Kidney (tissue), 14 donors: ENCODE measurements around the gene CPT1C. TPM values are rescaled to one million over a fixed set of nuclear protein-coding genes. Genes with fewer than 3 reads are reported as not detected.

Source experiments
- DNase-seq, 5 donors: peaks; one replicate each; pipeline ENCODE4 v3.0.0-alpha.2; 2013 to 2020
- FAIRE-seq: peaks from 2 replicates; lab custom pipeline; 2012; peaks lifted over from hg19 to GRCh38; lab: Jason Lieb, UNC
- H3K27ac ChIP-seq, 2 donors: one replicate each; pipeline ENCODE4 v1.7.0; 2013; ENCODE audit warnings: low read depth in 2 of 2, low read length in 2 of 2, inconsistent platforms in 1 of 2
- H3K27me3 ChIP-seq: one replicate; pipeline ENCODE4 v1.7.1; 2013; ENCODE audit warnings: low read length, inconsistent platforms; ENCODE audit not compliant: control insufficient read depth, insufficient read depth
- H3K36me3 ChIP-seq, 3 donors: one replicate each; pipeline versions ENCODE4 v1.7.0 to v1.7.1; 2013; ENCODE audit warnings: low read length in 3 of 3, control low read depth in 1 of 3, inconsistent platforms in 1 of 3; ENCODE audit not compliant: insufficient read depth in 3 of 3, control insufficient read depth in 2 of 3
- H3K4me1 ChIP-seq, 3 donors: one replicate each; pipeline versions ENCODE4 v1.7.0 to v1.7.1; 2013; ENCODE audit warnings: low read length in 3 of 3, inconsistent platforms in 1 of 3, low read depth in 1 of 3; ENCODE audit not compliant: control insufficient read depth in 2 of 3, insufficient read depth in 2 of 3
- H3K4me3 ChIP-seq, 3 donors: one replicate each; pipeline versions ENCODE4 v1.7.0 to v1.8.1; 2013; ENCODE audit warnings: low read length in 3 of 3, control low read depth in 1 of 3, inconsistent platforms in 1 of 3
- H3K9ac ChIP-seq, 3 donors: one replicate each; pipeline versions ENCODE4 v1.7.0 to v1.7.1; 2013; ENCODE audit warnings: low read length in 3 of 3, control low read depth in 1 of 3, inconsistent platforms in 1 of 3
- H3K9me3 ChIP-seq, 3 donors: one replicate each; pipeline versions ENCODE4 v1.7.0 to v1.7.1; 2013; ENCODE audit warnings: low read length in 3 of 3, control low read depth in 1 of 3, inconsistent platforms in 1 of 3; ENCODE audit not compliant: control insufficient read depth in 2 of 3, insufficient read depth in 1 of 3
- intact Hi-C: fragments of 100-400 bp; cut with DNase I; formaldehyde crosslinking; loops from one replicate; pipeline ENCODE4 v1.11.1; 2022
- polyA plus RNA-seq: library from polyadenylated mRNA; stranded (reverse); fragments of 350-450 nt; fragmentation: Illumina TruSeq; extraction: RNeasy Lipid Tissue Mini Kit (QIAGEN cat#74804); gene quantifications from one replicate; pipeline ENCODE4 v1.2.3, GENCODE V29; 2014; ENCODE audit warnings: low read depth, low replicate concordance; ENCODE audit not compliant: insufficient read depth
- total RNA-seq: library from RNA; stranded (reverse); fragmentation: NEBNext Ultra II Directional; extraction: Animal tissue kit (Norgen Biotek cat#: 25700); gene quantifications from one replicate; pipeline ENCODE4 v1.2.1, GENCODE V29; 2021
- TF ChIP-seq, protein P1 (sequence below): IDR thresholded peaks from 3 replicates; pipeline ENCODE4 v1.5.1; 2012; ENCODE audit warnings: mild to moderate bottlenecking, moderate library complexity, borderline replicate concordance; ENCODE audit not compliant: insufficient read depth; ENCODE audit errors: extremely low read depth
- donor health status: control.
- donor health status: control.
- donor health status: control.
- donor health status: control.
- donor health status: control.
- donor health status: DM: yes; HTN: yes; CAD: no.
- donor health status: Normal renal cell carcinoma (clear cell type).

CPT1C gene
- total and polyA plus RNA-seq, 2 donors from 2014 or later, result 2.6 to 6.0 TPM

DNA sequence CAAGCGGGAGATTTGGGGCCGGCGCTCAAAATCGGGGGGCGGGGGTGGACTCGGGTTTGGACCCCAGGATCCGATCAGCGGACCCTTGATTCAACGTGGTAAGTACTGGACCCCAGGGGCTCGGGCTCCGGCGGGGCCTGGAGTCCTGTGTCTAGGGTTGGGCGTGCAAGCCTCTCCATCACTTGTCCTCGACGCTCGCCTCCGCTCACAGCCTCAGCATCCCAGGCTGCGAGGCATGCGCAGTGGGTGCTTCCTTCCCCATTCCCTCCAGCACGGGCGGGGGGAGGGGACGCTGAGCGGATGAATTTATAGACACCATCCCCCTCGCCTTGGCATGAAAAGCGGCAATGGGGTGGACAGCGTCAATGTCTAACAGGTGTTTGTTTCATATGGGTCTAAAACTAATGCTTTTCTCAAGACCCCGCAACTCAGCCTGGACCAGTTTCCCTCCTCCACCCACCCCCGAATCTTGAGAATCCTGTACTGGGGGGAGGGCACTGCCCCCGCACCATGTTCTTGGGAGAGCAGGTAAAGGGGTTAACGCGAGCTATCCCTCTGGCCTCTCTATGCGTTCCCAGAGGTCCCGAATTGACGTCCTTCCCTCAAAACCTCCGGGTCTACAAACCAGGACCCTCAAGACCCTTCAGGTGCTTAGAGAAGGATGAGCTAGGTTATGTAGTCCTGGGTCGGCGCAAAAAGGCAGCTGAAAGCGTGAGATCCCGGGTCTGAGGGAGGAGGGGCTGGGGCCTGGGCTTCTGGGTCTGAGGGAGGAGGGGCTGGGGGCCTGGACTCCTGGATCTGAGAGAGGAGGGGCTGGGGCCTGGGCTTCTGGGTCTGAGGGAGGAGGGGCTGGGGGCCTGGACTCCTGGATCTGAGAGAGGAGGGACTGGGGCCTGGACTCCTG, 579 bp downstream of the CPT1C start:
- H3K4me1 ChIP-seq, result peaks cover 0 to 17% (median 6%) of the 10 kb centered on the region in 3 donors
- no peak for FAIRE-seq
- no peaks in the 10 kb centered on the region for H3K27me3 ChIP-seq
- no peaks in the 10 kb centered on the region for H3K9me3 ChIP-seq
- H3K9ac ChIP-seq, result peak overlapping the region in 1 of 3 donors; percentile 13
- peak overlapping the region; percentile 40 to 62 (median 58) for H3K4me3 ChIP-seq
- H3K27ac ChIP-seq, result no peak overlapping the region
- intact Hi-C loops, result no loop called here
- TF ChIP-seq, protein P1, sequence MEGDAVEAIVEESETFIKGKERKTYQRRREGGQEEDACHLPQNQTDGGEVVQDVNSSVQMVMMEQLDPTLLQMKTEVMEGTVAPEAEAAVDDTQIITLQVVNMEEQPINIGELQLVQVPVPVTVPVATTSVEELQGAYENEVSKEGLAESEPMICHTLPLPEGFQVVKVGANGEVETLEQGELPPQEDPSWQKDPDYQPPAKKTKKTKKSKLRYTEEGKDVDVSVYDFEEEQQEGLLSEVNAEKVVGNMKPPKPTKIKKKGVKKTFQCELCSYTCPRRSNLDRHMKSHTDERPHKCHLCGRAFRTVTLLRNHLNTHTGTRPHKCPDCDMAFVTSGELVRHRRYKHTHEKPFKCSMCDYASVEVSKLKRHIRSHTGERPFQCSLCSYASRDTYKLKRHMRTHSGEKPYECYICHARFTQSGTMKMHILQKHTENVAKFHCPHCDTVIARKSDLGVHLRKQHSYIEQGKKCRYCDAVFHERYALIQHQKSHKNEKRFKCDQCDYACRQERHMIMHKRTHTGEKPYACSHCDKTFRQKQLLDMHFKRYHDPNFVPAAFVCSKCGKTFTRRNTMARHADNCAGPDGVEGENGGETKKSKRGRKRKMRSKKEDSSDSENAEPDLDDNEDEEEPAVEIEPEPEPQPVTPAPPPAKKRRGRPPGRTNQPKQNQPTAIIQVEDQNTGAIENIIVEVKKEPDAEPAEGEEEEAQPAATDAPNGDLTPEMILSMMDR, result no peak
- peaks cover 0 to 3% (median 0%) of the 10 kb centered on the region in 3 donors for H3K36me3 ChIP-seq
- peak in 4 of 5 donors; percentile 86 to 93 (median 88) for DNase-seq

DNA sequence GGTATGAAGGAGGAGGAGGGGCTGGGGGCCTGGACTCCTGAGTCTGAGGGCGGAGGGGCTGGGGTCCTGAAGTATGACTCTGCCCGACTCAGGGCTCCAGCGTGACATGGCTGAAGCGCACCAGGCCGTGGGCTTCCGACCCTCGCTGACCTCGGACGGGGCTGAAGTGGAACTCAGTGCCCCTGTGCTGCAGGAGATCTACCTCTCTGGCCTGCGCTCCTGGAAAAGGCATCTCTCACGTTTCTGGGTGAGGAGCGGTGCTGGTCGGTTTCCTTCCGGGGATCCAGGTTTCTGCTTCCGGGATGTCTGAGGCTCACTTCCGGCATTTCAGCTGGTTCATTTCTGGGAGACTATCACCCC, 1.2 kb downstream of the CPT1C start:
- H3K9me3 ChIP-seq, result no peaks in the 10 kb centered on the region
- peak in 1 of 5 donors; percentile 54 for DNase-seq
- TF ChIP-seq, protein P1, result no peak
- no peaks in the 10 kb centered on the region for H3K27me3 ChIP-seq
- no peak overlapping the region for H3K27ac ChIP-seq
- intact Hi-C loops, result no loop called here
- peaks cover 0 to 17% (median 6%) of the 10 kb centered on the region in 3 donors for H3K4me1 ChIP-seq
- peaks cover 0 to 3% (median 0%) of the 10 kb centered on the region in 3 donors for H3K36me3 ChIP-seq
- FAIRE-seq, result no peak
- H3K4me3 ChIP-seq, result no peak overlapping the region
- H3K9ac ChIP-seq, result no peak overlapping the region

DNA sequence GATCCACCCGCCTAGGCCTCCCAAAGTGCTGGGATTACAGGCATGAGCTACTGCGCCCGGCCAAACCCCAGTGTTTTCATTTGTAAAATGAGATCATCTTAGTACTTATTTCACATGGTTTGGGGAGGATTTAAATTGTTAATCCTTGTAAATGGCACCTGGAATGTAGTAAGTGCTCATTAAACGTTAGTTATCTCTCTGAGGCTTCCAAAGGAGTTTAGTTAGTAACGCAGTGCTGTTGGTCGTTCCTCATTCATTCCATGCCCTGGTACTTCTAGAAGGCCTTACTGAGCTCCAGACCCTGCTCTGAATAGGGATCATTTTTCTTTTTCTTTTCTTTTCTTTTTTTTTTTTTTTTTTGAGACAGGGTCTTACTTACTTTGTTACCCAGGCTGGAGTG, 5.2 kb downstream of the CPT1C start:
- Histone ChIP-seq H3K27me3 (no peaks in the 10 kb centered on the region), H3K9me3 (no peaks in the 10 kb centered on the region), H3K9ac (no peak overlapping the region), H3K4me3 (no peak overlapping the region), H3K27ac (no peak overlapping the region), H3K36me3 (no peaks in the 10 kb centered on the region), H3K4me1 (no peaks in the 10 kb centered on the region)
- no peak for DNase-seq
- no peak for FAIRE-seq
- TF ChIP-seq, protein P1, result no peak
- intact Hi-C loops, result no loop called here
